HCT116 (cell line): ENCODE results near the gene INAVA. TPM values are rescaled to one million over a fixed set of nuclear protein-coding genes. Genes with fewer than 3 reads are reported as not detected.

Source experiments
- ATAC-seq: fragments of 200-7000 bp; cut with Tn5 transposase; 2 replicates; pipeline ENCODE4 v1.9.1; 2020; ENCODE audit warnings: mild to moderate bottlenecking, moderate library complexity
- BruUV-seq: library from RNA; stranded (reverse); fragments of 400-500 nt; replicated peaks from 2 replicates; lab custom pipeline; 2021; lab: Mats Ljungman, UMichigan
- CTCF ChIA-PET: fragments of 300-600 bp; sonication (Branson Sonifier 250); formaldehyde crosslinking; loops from one replicate; lab custom pipeline; 2021; ENCODE audit warnings: antibody characterized with exemption; lab: Charles Lee
- POLR2A ChIA-PET: fragments of 300-600, 350-600 bp; sonication (Branson Sonifier 250); formaldehyde crosslinking; loops from one replicate; lab custom pipeline; 2021; ENCODE audit warnings: antibody characterized with exemption; lab: Charles Lee
- RAD21 ChIA-PET, 2 experiments: fragments of 300-600 bp; sonication (Branson Sonifier 250); formaldehyde crosslinking; loops; one replicate each; lab custom pipeline; 2023; ENCODE audit warnings: low total read pairs in 2 of 2; ENCODE audit not compliant: uncharacterized antibody in 2 of 2, unreplicated experiment in 2 of 2, low non-redundant PET in 1 of 2; lab: Charles Lee
- DNase-seq: peaks from one replicate; pipeline ENCODE4 v3.0.0-alpha.2; 2010; ENCODE audit warnings: low read depth, low spot score
- H2AFZ ChIP-seq: fragments of 200-600 bp; shearing (Covaris generic), sonication (generic); 2 replicates; pipeline ENCODE4 v1.6.1; 2017; ENCODE audit warnings: low read depth, mixed run types, mixed read lengths, antibody characterized with exemption, low read length; ENCODE audit not compliant: poor library complexity, severe bottlenecking
- H3K27ac ChIP-seq: 2 replicates; pipeline ENCODE4 v1.5.1; 2012; ENCODE audit warnings: low read depth, low read length
- H3K27me3 ChIP-seq: fragments of 200-600 bp; sonication (generic); 2 replicates; pipeline ENCODE4 v1.6.1; 2016; ENCODE audit warnings: mixed run types, low read length, mixed read lengths; ENCODE audit not compliant: insufficient read depth
- H3K36me3 ChIP-seq, 2 experiments: fragments of 200-500 bp in 1 of 2; fragments of 200-600 bp in 1 of 2; sonication (Bioruptor generic) in 1 of 2; sonication (generic) in 1 of 2; 2 replicates each; pipeline versions ENCODE4 v1.5.1 to v1.6.1; 2014 to 2016; ENCODE audit warnings: low read length in 2 of 2, inconsistent platforms in 1 of 2, mixed read lengths in 1 of 2, mixed run types in 1 of 2; ENCODE audit not compliant: insufficient read depth in 2 of 2, control insufficient read depth in 1 of 2
- H3K4me1 ChIP-seq, 2 experiments: fragments of 200-600 bp in 1 of 2; sonication (generic) in 1 of 2; 2 replicates each; pipeline versions ENCODE4 v1.5.1 to v1.6.1; 2012 to 2017; ENCODE audit warnings: low read length in 2 of 2, inconsistent platforms in 1 of 2, mild to moderate bottlenecking in 1 of 2, mixed read lengths in 1 of 2, mixed run types in 1 of 2, moderate library complexity in 1 of 2; ENCODE audit not compliant: insufficient read depth in 2 of 2, control insufficient read depth in 1 of 2
- H3K4me2 ChIP-seq: fragments of 200-600 bp; sonication (generic); 2 replicates; pipeline ENCODE4 v1.6.1; 2017; ENCODE audit warnings: mixed run types, low read length, mixed read lengths
- H3K4me3 ChIP-seq, 2 experiments: fragments of 200-600 bp in 1 of 2; sonication (generic) in 1 of 2; replicated peaks in 1 of 2; 2 replicates each; pipeline ENCODE4 v1.5.1; 2011 to 2016; ENCODE audit warnings: low read length in 2 of 2, control low read depth in 1 of 2, low read depth in 1 of 2, mild to moderate bottlenecking in 1 of 2, mixed read lengths in 1 of 2, mixed run types in 1 of 2
- H3K79me2 ChIP-seq: fragments of 200-600 bp; sonication (generic); 2 replicates; pipeline ENCODE4 v1.6.1; 2017; ENCODE audit warnings: mild to moderate bottlenecking, mixed run types, low read length, moderate library complexity, mixed read lengths; ENCODE audit not compliant: insufficient read depth
- H3K9ac ChIP-seq: fragments of 200-600 bp; sonication (generic); 2 replicates; pipeline ENCODE4 v1.6.1; 2016; ENCODE audit warnings: low read length, mixed read lengths
- H3K9me2 ChIP-seq: fragments of 200-600 bp; sonication (generic), shearing (Covaris generic); 2 replicates; pipeline ENCODE4 v1.6.1; 2017; ENCODE audit warnings: mixed run types, mild to moderate bottlenecking, moderate library complexity; ENCODE audit not compliant: insufficient read depth
- H3K9me3 ChIP-seq, 2 experiments: fragments of 200-500 bp in 1 of 2; fragments of 200-600 bp in 1 of 2; sonication (Bioruptor generic) in 1 of 2; sonication (generic) in 1 of 2; 2 replicates each; pipeline ENCODE4 v1.6.1; 2014 to 2017; ENCODE audit warnings: low read length in 2 of 2, mixed read lengths in 2 of 2, inconsistent platforms in 1 of 2, low read depth in 1 of 2, mild to moderate bottlenecking in 1 of 2, mixed run types in 1 of 2, moderate library complexity in 1 of 2; ENCODE audit not compliant: control insufficient read depth in 1 of 2, insufficient read depth in 1 of 2
- H4K20me1 ChIP-seq: fragments of 200-600 bp; sonication (generic), shearing (Covaris generic); 2 replicates; pipeline ENCODE4 v1.6.1; 2017; ENCODE audit warnings: mixed run types, mild to moderate bottlenecking, moderate library complexity; ENCODE audit not compliant: insufficient read depth
- CBX3 ChIP-seq: IDR thresholded peaks from 2 replicates; pipeline ENCODE4 v1.6.1; 2012; ENCODE audit warnings: low read depth
- CEBPB ChIP-seq: IDR thresholded peaks from 2 replicates; pipeline ENCODE4 v1.6.1; 2012; ENCODE audit warnings: low read depth
- EZH2 ChIP-seq: fragments of 200-600 bp; sonication (generic); IDR thresholded peaks from 2 replicates; pipeline ENCODE4 v1.6.1; 2017; ENCODE audit warnings: antibody characterized with exemption, mixed run types
- FOSL1 ChIP-seq: IDR thresholded peaks from 2 replicates; pipeline ENCODE4 v1.6.1; 2012; ENCODE audit warnings: low read depth
- POLR2A ChIP-seq: IDR thresholded peaks from 2 replicates; pipeline ENCODE4 v1.7.0; 2011; ENCODE audit warnings: borderline replicate concordance; ENCODE audit not compliant: insufficient read depth, insufficient read length; ENCODE audit errors: extremely low read depth
- SP1 ChIP-seq: IDR thresholded peaks from 2 replicates; pipeline ENCODE4 v1.6.1; 2012; ENCODE audit warnings: low read depth
- TCF7L2 ChIP-seq: IDR thresholded peaks from 2 replicates; pipeline ENCODE4 v1.7.0; 2011; ENCODE audit warnings: borderline replicate concordance, inconsistent platforms; ENCODE audit not compliant: insufficient read depth, insufficient read length; ENCODE audit errors: extremely low read depth
- YY1 ChIP-seq: IDR thresholded peaks from 2 replicates; pipeline ENCODE4 v1.6.1; 2011; ENCODE audit warnings: low read length, low read depth, moderate library complexity, mild to moderate bottlenecking; ENCODE audit not compliant: insufficient replicate concordance; ENCODE audit errors: extremely low read depth
- ZFX ChIP-seq: fragments of 450-650 bp; IDR thresholded peaks from 2 replicates; pipeline ENCODE4 v1.6.1; 2017
- ZNF274 ChIP-seq: fragments of 200-500 bp; sonication (Bioruptor generic); IDR thresholded peaks from 2 replicates; pipeline ENCODE4 v1.6.1; 2014; ENCODE audit warnings: mild to moderate bottlenecking, low read depth, low read length, inconsistent platforms
- intact Hi-C: fragments of 100-400 bp; cut with micrococcal nuclease; formaldehyde crosslinking; loops from 2 replicates; pipeline ENCODE4 v1.10.0; 2022
- total RNA-seq: library from RNA; stranded (reverse); gene quantifications from one replicate; pipeline ENCODE4 v1.2.1, GENCODE V29; 2021; ENCODE audit not compliant: unreplicated experiment
- TF ChIP-seq, protein P1 (sequence below): IDR thresholded peaks from 2 replicates; pipeline ENCODE4 v1.6.1; 2012
- TF ChIP-seq, protein P2 (sequence below): IDR thresholded peaks from 2 replicates; pipeline ENCODE4 v1.6.1; 2012
- TF ChIP-seq, protein P3 (sequence below), 3 experiments: fragments of 200-600 bp in 1 of 3; sonication (generic) in 1 of 3; IDR thresholded peaks in 2 of 3; conservative IDR thresholded peaks in 1 of 3; 2 replicates each; pipeline ENCODE4 v1.5.1; 2012 to 2017; ENCODE audit warnings: low read depth in 2 of 3, low read length in 2 of 3, antibody characterized with exemption in 1 of 3, borderline replicate concordance in 1 of 3, control low read depth in 1 of 3, mild to moderate bottlenecking in 1 of 3, mixed read lengths in 1 of 3, mixed run types in 1 of 3, moderate library complexity in 1 of 3; ENCODE audit not compliant: insufficient read depth in 1 of 3
- TF ChIP-seq, protein P4 (sequence below): IDR thresholded peaks from 2 replicates; pipeline ENCODE4 v1.6.1; 2011; ENCODE audit warnings: mild to moderate bottlenecking, low read length, moderate library complexity; ENCODE audit not compliant: insufficient replicate concordance; ENCODE audit errors: extremely low read depth

INAVA gene
- total RNA-seq, 1 experiment from 2014 or later, result 18.8 TPM

DNA sequence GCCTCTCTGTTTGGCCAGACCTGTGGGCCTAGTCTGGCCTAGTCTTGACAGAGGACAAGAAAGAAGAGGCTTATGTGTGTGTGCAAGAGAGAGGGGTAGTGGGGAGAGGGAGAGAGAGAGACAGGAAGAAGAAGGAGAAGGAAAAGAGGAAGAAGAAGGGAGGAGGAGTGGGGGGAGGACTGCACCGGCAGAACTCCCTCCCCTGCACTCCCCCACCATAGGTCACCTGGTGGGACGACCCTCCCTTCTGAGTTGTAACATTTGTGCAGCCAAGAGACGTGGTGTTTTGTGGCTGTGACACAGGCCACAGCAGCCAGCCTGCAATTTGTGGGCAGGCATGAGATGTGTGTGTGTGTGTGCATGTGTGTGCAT is 4.3 kb downstream of the INAVA start:
- no TSS peak for BruUV-seq
- Histone ChIP-seq H3K9me2 (no peaks in the 10 kb centered on the region), H3K4me3 (no peak overlapping the region), H3K36me3 (peaks cover 0 to 8% of the 10 kb centered on the region in 2 experiments; a peak in 2 of 4 replicates), H3K4me2 (no peak overlapping the region), H3K79me2 (no peaks in the 10 kb centered on the region; the same call in 1 of the 2 replicates), H3K27ac (no peak overlapping the region), H3K4me1 (peaks cover 25 to 38% of the 10 kb centered on the region in 2 experiments), H3K9ac (no peak overlapping the region), H3K27me3 (no peaks in the 10 kb centered on the region), H4K20me1 (no peaks in the 10 kb centered on the region), H2AFZ (no peak overlapping the region), H3K9me3 (no peaks in the 10 kb centered on the region)
- DNase-seq (no peak), ATAC-seq (no peak)
- POLR2A ChIA-PET, result no interaction called here
- TF ChIP-seq SP1 (no peak), POLR2A (no peak), FOSL1 (no peak), ZNF274 (no peak)
- TF ChIP-seq, protein P1, sequence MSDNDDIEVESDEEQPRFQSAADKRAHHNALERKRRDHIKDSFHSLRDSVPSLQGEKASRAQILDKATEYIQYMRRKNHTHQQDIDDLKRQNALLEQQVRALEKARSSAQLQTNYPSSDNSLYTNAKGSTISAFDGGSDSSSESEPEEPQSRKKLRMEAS, result no peak
- TF ChIP-seq, protein P2, sequence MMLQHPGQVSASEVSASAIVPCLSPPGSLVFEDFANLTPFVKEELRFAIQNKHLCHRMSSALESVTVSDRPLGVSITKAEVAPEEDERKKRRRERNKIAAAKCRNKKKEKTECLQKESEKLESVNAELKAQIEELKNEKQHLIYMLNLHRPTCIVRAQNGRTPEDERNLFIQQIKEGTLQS, result no peak
- CTCF ChIA-PET, result no interaction called here
- intact Hi-C loops, result no loop called here
- RAD21 ChIA-PET, result no interaction called here

DNA sequence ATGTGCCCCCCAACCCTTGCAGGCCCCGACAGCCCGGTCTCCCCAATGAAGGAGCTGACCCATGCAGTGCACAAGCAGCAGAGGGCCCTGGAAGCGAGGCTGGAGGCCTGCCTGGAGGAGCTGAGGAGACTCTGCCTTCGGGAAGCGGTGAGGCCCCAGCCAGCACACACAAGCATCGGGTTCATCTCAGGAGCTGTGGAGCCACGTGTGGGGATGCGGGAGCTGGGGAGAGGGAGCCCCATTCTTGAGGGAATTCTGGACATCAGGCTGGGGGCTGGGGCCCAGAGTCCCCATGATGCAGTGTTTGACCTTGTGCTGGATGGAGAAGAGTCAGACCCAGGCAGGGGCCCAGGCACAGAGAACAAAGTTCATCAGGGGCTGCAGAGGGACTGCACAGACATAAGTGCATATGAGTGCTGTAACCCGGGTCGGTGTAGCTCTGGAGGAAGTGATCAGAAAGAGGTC is 4.8 kb downstream of the INAVA start:
- POLR2A ChIA-PET, result no interaction called here
- peaks cover 0 to 8% of the 10 kb centered on the region in 2 experiments; a peak in 2 of 4 replicates for H3K36me3 ChIP-seq
- no peak overlapping the region for H3K27ac ChIP-seq
- H3K4me3 ChIP-seq, result no peak overlapping the region
- H3K9me3 ChIP-seq, result no peaks in the 10 kb centered on the region
- ATAC-seq (no peak), DNase-seq (no peak)
- intact Hi-C loops, result no loop called here
- peaks cover 21 to 33% of the 10 kb centered on the region in 2 experiments for H3K4me1 ChIP-seq
- no TSS peak for BruUV-seq
- no peak overlapping the region for H2AFZ ChIP-seq
- RAD21 ChIA-PET, result no interaction called here
- H3K9me2 ChIP-seq, result no peaks in the 10 kb centered on the region
- H3K79me2 ChIP-seq, result no peaks in the 10 kb centered on the region; the same call in 1 of the 2 replicates
- H3K9ac ChIP-seq, result no peak overlapping the region
- no peak overlapping the region for H3K4me2 ChIP-seq
- H3K27me3 ChIP-seq, result no peaks in the 10 kb centered on the region
- H4K20me1 ChIP-seq, result no peaks in the 10 kb centered on the region
- CTCF ChIA-PET, result no interaction called here
- TF ChIP-seq, protein P3, sequence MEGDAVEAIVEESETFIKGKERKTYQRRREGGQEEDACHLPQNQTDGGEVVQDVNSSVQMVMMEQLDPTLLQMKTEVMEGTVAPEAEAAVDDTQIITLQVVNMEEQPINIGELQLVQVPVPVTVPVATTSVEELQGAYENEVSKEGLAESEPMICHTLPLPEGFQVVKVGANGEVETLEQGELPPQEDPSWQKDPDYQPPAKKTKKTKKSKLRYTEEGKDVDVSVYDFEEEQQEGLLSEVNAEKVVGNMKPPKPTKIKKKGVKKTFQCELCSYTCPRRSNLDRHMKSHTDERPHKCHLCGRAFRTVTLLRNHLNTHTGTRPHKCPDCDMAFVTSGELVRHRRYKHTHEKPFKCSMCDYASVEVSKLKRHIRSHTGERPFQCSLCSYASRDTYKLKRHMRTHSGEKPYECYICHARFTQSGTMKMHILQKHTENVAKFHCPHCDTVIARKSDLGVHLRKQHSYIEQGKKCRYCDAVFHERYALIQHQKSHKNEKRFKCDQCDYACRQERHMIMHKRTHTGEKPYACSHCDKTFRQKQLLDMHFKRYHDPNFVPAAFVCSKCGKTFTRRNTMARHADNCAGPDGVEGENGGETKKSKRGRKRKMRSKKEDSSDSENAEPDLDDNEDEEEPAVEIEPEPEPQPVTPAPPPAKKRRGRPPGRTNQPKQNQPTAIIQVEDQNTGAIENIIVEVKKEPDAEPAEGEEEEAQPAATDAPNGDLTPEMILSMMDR (IDR thresholded peaks at IDR 0.05 in 2 of 3, conservative IDR thresholded peaks at IDR 0.05 in 1 of 3; ENCODE audit: borderline replicate concordance in 1 of 3, insufficient read depth in 1 of 3, low read depth in 2 of 3, low read length in 2 of 3), result no peak
- TF ChIP-seq TCF7L2, result no peak
- no peak for TF ChIP-seq ZFX
- TF ChIP-seq CEBPB, result no peak
- no peak for TF ChIP-seq EZH2
- TF ChIP-seq YY1, result no peak
- TF ChIP-seq CBX3, result no peak
- TF ChIP-seq, protein P4, sequence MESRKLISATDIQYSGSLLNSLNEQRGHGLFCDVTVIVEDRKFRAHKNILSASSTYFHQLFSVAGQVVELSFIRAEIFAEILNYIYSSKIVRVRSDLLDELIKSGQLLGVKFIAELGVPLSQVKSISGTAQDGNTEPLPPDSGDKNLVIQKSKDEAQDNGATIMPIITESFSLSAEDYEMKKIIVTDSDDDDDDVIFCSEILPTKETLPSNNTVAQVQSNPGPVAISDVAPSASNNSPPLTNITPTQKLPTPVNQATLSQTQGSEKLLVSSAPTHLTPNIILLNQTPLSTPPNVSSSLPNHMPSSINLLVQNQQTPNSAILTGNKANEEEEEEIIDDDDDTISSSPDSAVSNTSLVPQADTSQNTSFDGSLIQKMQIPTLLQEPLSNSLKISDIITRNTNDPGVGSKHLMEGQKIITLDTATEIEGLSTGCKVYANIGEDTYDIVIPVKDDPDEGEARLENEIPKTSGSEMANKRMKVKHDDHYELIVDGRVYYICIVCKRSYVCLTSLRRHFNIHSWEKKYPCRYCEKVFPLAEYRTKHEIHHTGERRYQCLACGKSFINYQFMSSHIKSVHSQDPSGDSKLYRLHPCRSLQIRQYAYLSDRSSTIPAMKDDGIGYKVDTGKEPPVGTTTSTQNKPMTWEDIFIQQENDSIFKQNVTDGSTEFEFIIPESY, result no peak
